Liver (tissue), 9 donors: Measurements from ENCODE around the gene PHF11. TPM values are rescaled to one million over a fixed set of nuclear protein-coding genes. Genes with fewer than 3 reads are reported as not detected.

Experiments used
- DNase-seq: peaks from one replicate; pipeline ENCODE4 v3.0.0-alpha.2; 2017; ENCODE audit warnings: low spot score
- H3K27ac ChIP-seq, 2 donors: one replicate each; pipeline ENCODE4 v1.7.0; 2013; ENCODE audit warnings: inconsistent platforms in 2 of 2, low read length in 2 of 2, control low read depth in 1 of 2, low read depth in 1 of 2, mild to moderate bottlenecking in 1 of 2
- H3K27me3 ChIP-seq, 4 donors: one replicate each; pipeline versions ENCODE4 v1.6.1 to v1.7.0; 2013; ENCODE audit warnings: low read length in 3 of 4, inconsistent platforms in 1 of 4, mild to moderate bottlenecking in 1 of 4, moderate library complexity in 1 of 4; ENCODE audit not compliant: control insufficient read depth in 4 of 4, insufficient read depth in 4 of 4
- H3K36me3 ChIP-seq, 4 donors: one replicate each; pipeline versions ENCODE4 v1.6.1 to v1.7.0; 2013; ENCODE audit warnings: low read length in 3 of 4, mild to moderate bottlenecking in 3 of 4, low read depth in 1 of 4, moderate library complexity in 1 of 4; ENCODE audit not compliant: control insufficient read depth in 4 of 4, insufficient read depth in 3 of 4
- H3K4me1 ChIP-seq, 4 donors: one replicate each; pipeline versions ENCODE4 v1.6.1 to v1.7.0; 2013; ENCODE audit warnings: low read length in 3 of 4, mild to moderate bottlenecking in 3 of 4, moderate library complexity in 1 of 4; ENCODE audit not compliant: control insufficient read depth in 4 of 4, insufficient read depth in 4 of 4
- H3K4me3 ChIP-seq, 3 donors: one replicate each; pipeline versions ENCODE4 v1.6.1 to v1.7.0; 2013; ENCODE audit warnings: low read length in 3 of 3, control low read depth in 1 of 3, low read depth in 1 of 3, mild to moderate bottlenecking in 1 of 3
- H3K9ac ChIP-seq, 2 donors: one replicate each; pipeline ENCODE4 v1.7.0; 2013; ENCODE audit warnings: low read length in 2 of 2, mild to moderate bottlenecking in 2 of 2, moderate library complexity in 2 of 2, control low read depth in 1 of 2, low read depth in 1 of 2
- H3K9me3 ChIP-seq, 4 donors: one replicate each; pipeline versions ENCODE4 v1.6.1 to v1.7.0; 2013; ENCODE audit warnings: low read length in 3 of 4; ENCODE audit not compliant: control insufficient read depth in 4 of 4
- ATF3 ChIP-seq: IDR thresholded peaks from 2 replicates; pipeline ENCODE4 v1.6.1; 2016; ENCODE audit warnings: antibody characterized with exemption
- CTCF ChIP-seq: fragments of 150-350 bp; IDR thresholded peaks from 2 replicates; pipeline ENCODE4 v1.5.1; 2017; ENCODE audit warnings: improper control_type of control experiment, low read depth, low read length; ENCODE audit not compliant: missing input control
- EGR1 ChIP-seq, 2 donors: IDR thresholded peaks; 2 replicates each; pipeline ENCODE4 v1.6.1; 2016 to 2018; ENCODE audit warnings: antibody characterized with exemption in 2 of 2, low read depth in 2 of 2
- FOXA1 ChIP-seq: IDR thresholded peaks from 2 replicates; pipeline ENCODE4 v1.6.1; 2016; ENCODE audit warnings: antibody characterized with exemption
- FOXA2 ChIP-seq: IDR thresholded peaks from 2 replicates; pipeline ENCODE4 v1.6.1; 2016; ENCODE audit warnings: antibody characterized with exemption
- GABPA ChIP-seq, 2 donors: IDR thresholded peaks in 1 of 2; conservative IDR thresholded peaks in 1 of 2; 2 replicates each; pipeline ENCODE4 v1.6.1; 2016; ENCODE audit warnings: antibody characterized with exemption in 2 of 2, mild to moderate bottlenecking in 1 of 2, moderate library complexity in 1 of 2
- HNF4A ChIP-seq, 2 donors: conservative IDR thresholded peaks; 2 replicates each; pipeline ENCODE4 v1.6.1; 2016; ENCODE audit warnings: antibody characterized with exemption in 2 of 2, mild to moderate bottlenecking in 2 of 2
- HNF4G ChIP-seq: IDR thresholded peaks from 2 replicates; pipeline ENCODE4 v1.6.1; 2016; ENCODE audit warnings: antibody characterized with exemption
- JUND ChIP-seq, 2 donors: IDR thresholded peaks; 2 replicates each; pipeline ENCODE4 v1.6.1; 2016; ENCODE audit warnings: antibody characterized with exemption in 2 of 2
- MAX ChIP-seq: IDR thresholded peaks from 2 replicates; pipeline ENCODE4 v1.6.1; 2016; ENCODE audit warnings: antibody characterized with exemption
- NR2F2 ChIP-seq: IDR thresholded peaks from 2 replicates; pipeline ENCODE4 v1.6.1; 2016; ENCODE audit warnings: antibody characterized with exemption
- RAD21 ChIP-seq, 2 donors: IDR thresholded peaks; 2 replicates each; pipeline ENCODE4 v1.6.1; 2016; ENCODE audit warnings: antibody characterized with exemption in 2 of 2, mild to moderate bottlenecking in 2 of 2
- REST ChIP-seq: IDR thresholded peaks from 2 replicates; pipeline ENCODE4 v1.6.1; 2016; ENCODE audit warnings: antibody characterized with exemption, mild to moderate bottlenecking
- RXRA ChIP-seq, 2 donors: IDR thresholded peaks; 2 replicates each; pipeline ENCODE4 v1.6.1; 2017 to 2018; ENCODE audit warnings: antibody characterized with exemption in 2 of 2, mild to moderate bottlenecking in 1 of 2
- SP1 ChIP-seq: IDR thresholded peaks from 2 replicates; pipeline ENCODE4 v1.6.1; 2018; ENCODE audit warnings: antibody characterized with exemption, mild to moderate bottlenecking
- TAF1 ChIP-seq: conservative IDR thresholded peaks from 2 replicates; pipeline ENCODE4 v1.6.1; 2016; ENCODE audit warnings: antibody characterized with exemption, mild to moderate bottlenecking
- YY1 ChIP-seq: IDR thresholded peaks from 2 replicates; pipeline ENCODE4 v1.6.1; 2016; ENCODE audit warnings: antibody characterized with exemption, mild to moderate bottlenecking
- ZBTB33 ChIP-seq: IDR thresholded peaks from 2 replicates; pipeline ENCODE4 v1.6.1; 2016; ENCODE audit warnings: antibody characterized with exemption
- WGBS: extraction: QIAGEN DNeasy Blood & Tissue Kit; methylation state at CpG from one replicate; pipeline ENCODE4 v1.1.7; 2013; 5-methylcytosine and 5-hydroxymethylcytosine counted together
- polyA plus RNA-seq, 2 donors: library from polyadenylated mRNA; stranded (reverse) in 1 of 2; unstranded in 1 of 2; fragments of 200-250 nt in 1 of 2; fragments of >200 nt in 1 of 2; fragmentation: Nextera tagmentation in 1 of 2; extraction: Ambion mirVana in 1 of 2; gene quantifications; one replicate each; pipeline versions ENCODE4 v1.2.1 to v1.2.3, GENCODE V29; 2013 to 2015
- total RNA-seq, 2 donors: library from RNA; depleted of rRNA; stranded (reverse); fragments of >200 nt; gene quantifications; one replicate each; pipeline ENCODE4 v1.2.3, GENCODE V29; 2014
- donor health status: healthy.
- donor health status: healthy.
- donor health status: healthy.
- donor health status: healthy.
- donor health status: healthy.

PHF11 gene
- total and polyA plus RNA-seq, 4 donors: 8.6 to 16.1 (median 11.5) TPM

- no peaks in the 10 kb centered on the region for H3K27me3 ChIP-seq
- DNase-seq: no peak
- no peak overlapping the region for H3K9ac ChIP-seq
- 74% methylated on average over 7 of the region's 7 CpGs for WGBS
- peak in 1 of 2 donors; percentile 39 for TF ChIP-seq JUND (IDR thresholded peaks at IDR 0.05)
- no peak for TF ChIP-seq ZBTB33
- H3K9me3 ChIP-seq: no peaks in the 10 kb centered on the region
- H3K4me3 ChIP-seq: no peak overlapping the region
- H3K36me3 ChIP-seq: peaks cover 3 to 12% (median 4%) of the 10 kb centered on the region in 4 donors
- no peaks in the 10 kb centered on the region for H3K4me1 ChIP-seq
- no peak overlapping the region for H3K27ac ChIP-seq
Measured at GRCh38 chr13:49540552-49540951, 44.8 kb downstream of the PHF11 start.

- peaks cover 3 to 14% (median 5%) of the 10 kb centered on the region in 4 donors for H3K36me3 ChIP-seq
Measured at GRCh38 chr13:49543656-49544055, 47.9 kb downstream of the PHF11 start.

GRCh38 chr13:49545661-49546060 lies 49.9 kb downstream of the PHF11 start:
- no peak for TF ChIP-seq RXRA (IDR thresholded peaks at IDR 0.05)
- no peak for TF ChIP-seq TAF1
- TF ChIP-seq JUND (IDR thresholded peaks at IDR 0.05): no peak
- no peak for TF ChIP-seq RAD21 (IDR thresholded peaks at IDR 0.05)
- no peak for TF ChIP-seq HNF4G
- TF ChIP-seq MAX: no peak
- no peak for TF ChIP-seq ATF3
- TF ChIP-seq FOXA2: no peak
- no peak for TF ChIP-seq FOXA1
- TF ChIP-seq ZBTB33: no peak
- TF ChIP-seq HNF4A (conservative IDR thresholded peaks at IDR 0.05): no peak
- TF ChIP-seq CTCF: no peak
- no peak for TF ChIP-seq YY1
- no peak for TF ChIP-seq NR2F2
- no peak for TF ChIP-seq SP1
- TF ChIP-seq REST: no peak
- no peak for TF ChIP-seq EGR1 (IDR thresholded peaks at IDR 0.05; ENCODE audit: low read depth in 2 of 2)
- TF ChIP-seq GABPA (IDR thresholded peaks at IDR 0.05 in 1 of 2, conservative IDR thresholded peaks at IDR 0.05 in 1 of 2): no peak
- no peak for DNase-seq
- Histone ChIP-seq H3K27ac (no peak overlapping the region), H3K4me1 (no peaks in the 10 kb centered on the region), H3K36me3 (peaks cover 3 to 6% (median 3%) of the 10 kb centered on the region in 4 donors), H3K4me3 (no peak overlapping the region), H3K9ac (no peak overlapping the region), H3K9me3 (no peaks in the 10 kb centered on the region), H3K27me3 (no peaks in the 10 kb centered on the region)
- WGBS: 91% methylated on average over 4 of the region's 4 CpGs

More at GRCh38 chr13:49543656-49544055, 47.9 kb downstream of the PHF11 start:
- DNase-seq: no peak
- no peaks in the 10 kb centered on the region for H3K9me3 ChIP-seq
- H3K4me1 ChIP-seq: no peaks in the 10 kb centered on the region
- no peak for TF ChIP-seq FOXA1
- no peak for TF ChIP-seq EGR1 (IDR thresholded peaks at IDR 0.05; ENCODE audit: low read depth in 2 of 2)
- WGBS: 96% methylated on average over 3 of the region's 3 CpGs
- no peak overlapping the region for H3K9ac ChIP-seq
- no peak overlapping the region for H3K27ac ChIP-seq
- H3K4me3 ChIP-seq: no peak overlapping the region
- H3K27me3 ChIP-seq: no peaks in the 10 kb centered on the region
